K562 (cell line): ENCODE results near the gene TBC1D16. TPM values are rescaled to one million over a fixed set of nuclear protein-coding genes. Genes with fewer than 3 reads are reported as not detected.

Experiments used
- ATAC-seq: fragments of 200-7000 bp; cut with Tn5 transposase; 3 replicates; pipeline ENCODE4 v1.9.1; 2020; ENCODE audit warnings: moderate library complexity
- BruUV-seq: library from RNA; stranded (reverse); fragments of 400-500 nt; replicated peaks from 2 replicates; lab custom pipeline; 2021; lab: Mats Ljungman, UMichigan
- CTCF ChIA-PET: fragments of 300-600 bp; formaldehyde crosslinking; extraction: SDS; loops from one replicate; lab custom pipeline; 2021; ENCODE audit warnings: low intra/inter-chr PET ratio; lab: Yijun Ruan, JAX
- POLR2A ChIA-PET: fragments of 300-600, 350-650 bp; sonication (Branson Sonifier 250); formaldehyde crosslinking; extraction: SDS; loops from one replicate; lab custom pipeline; 2021; ENCODE audit warnings: antibody characterized with exemption, inconsistent platforms; lab: Yijun Ruan, JAX
- DNase-seq, 4 experiments: peaks; one replicate each; pipeline versions ENCODE4 v3.0.0 to v3.0.0-alpha.2; 2011 to 2018; ENCODE audit warnings: low spot score in 3 of 4, mixed read lengths in 3 of 4; ENCODE audit errors: extremely low read depth in 1 of 4
- FAIRE-seq: peaks from 2 replicates; lab custom pipeline; 2011; peaks lifted over from hg19 to GRCh38; lab: Jason Lieb, UNC
- H2AFZ ChIP-seq: 2 replicates; pipeline ENCODE4 v1.6.0; 2011; ENCODE audit warnings: low read depth, low read length, control low read depth, inconsistent platforms
- H3K27ac ChIP-seq: fragments of 200-600 bp; 3 replicates; pipeline ENCODE4 v1.8.0; 2011; ENCODE audit warnings: low read depth, mild to moderate bottlenecking, control low read depth, inconsistent platforms, low read length, moderate library complexity, mixed read lengths; ENCODE audit errors: extremely low read depth
- H3K27me3 ChIP-seq, 2 experiments: fragments of 300-600 bp in 1 of 2; 2 replicates in 1 of 2; 3 replicates in 1 of 2; pipeline versions ENCODE4 v1.6.0 to v1.8.0; 2011; ENCODE audit warnings: inconsistent platforms in 2 of 2, low read length in 2 of 2, mild to moderate bottlenecking in 1 of 2, mixed read lengths in 1 of 2, moderate library complexity in 1 of 2; ENCODE audit not compliant: control insufficient read depth in 2 of 2, insufficient read depth in 2 of 2
- H3K36me3 ChIP-seq: fragments of 300-600 bp; 3 replicates; pipeline ENCODE4 v1.8.0; 2011; ENCODE audit warnings: mild to moderate bottlenecking, low read length, inconsistent platforms; ENCODE audit not compliant: control insufficient read depth, insufficient read depth
- H3K4me1 ChIP-seq, 2 experiments: fragments of 200-600 bp in 1 of 2; replicated peaks in 1 of 2; 2 replicates in 1 of 2; 3 replicates in 1 of 2; pipeline versions ENCODE4 v1.5.1 to v1.8.0; 2011; ENCODE audit warnings: inconsistent platforms in 2 of 2, low read length in 2 of 2, mild to moderate bottlenecking in 1 of 2, mixed read lengths in 1 of 2, moderate library complexity in 1 of 2; ENCODE audit not compliant: control insufficient read depth in 2 of 2, insufficient read depth in 2 of 2
- H3K4me2 ChIP-seq: 2 replicates; pipeline ENCODE4 v1.6.1; 2011; ENCODE audit warnings: low read length, control low read depth, inconsistent platforms, mixed read lengths; ENCODE audit not compliant: insufficient read depth
- H3K4me3 ChIP-seq: fragments of 200-600 bp; sonication (generic), shearing (Covaris generic); 2 replicates; pipeline ENCODE4 v1.5.1; 2016; ENCODE audit warnings: control low read depth, inconsistent platforms
- H3K79me2 ChIP-seq: fragments of 200-600 bp; 3 replicates; pipeline ENCODE4 v1.8.0; 2011; ENCODE audit warnings: low read length, inconsistent platforms; ENCODE audit not compliant: control insufficient read depth, insufficient read depth
- H3K9ac ChIP-seq, 2 experiments: 2 replicates each; pipeline versions ENCODE4 v1.6.0 to v1.6.1; 2011; ENCODE audit warnings: low read depth in 2 of 2, low read length in 2 of 2, control low read depth in 1 of 2, inconsistent platforms in 1 of 2, mild to moderate bottlenecking in 1 of 2, mixed read lengths in 1 of 2; ENCODE audit not compliant: insufficient read depth in 1 of 2
- H3K9me1 ChIP-seq: one replicate; pipeline ENCODE4 v1.6.0; 2011; ENCODE audit warnings: inconsistent platforms, mild to moderate bottlenecking, low read length, moderate library complexity; ENCODE audit not compliant: control insufficient read depth, insufficient read depth
- H3K9me3 ChIP-seq: replicated peaks from 2 replicates; pipeline ENCODE4 v1.5.1; 2011; ENCODE audit warnings: low read depth, low read length, inconsistent platforms; ENCODE audit not compliant: control insufficient read depth, insufficient read depth
- H4K20me1 ChIP-seq: replicated peaks from 2 replicates; pipeline ENCODE4 v1.6.1; 2011; ENCODE audit warnings: low read length, inconsistent platforms, mixed read lengths; ENCODE audit not compliant: control insufficient read depth, insufficient read depth
- ZNF785 ChIP-seq: fragments of 250-450 bp; sonication (Bioruptor Pico); IDR thresholded peaks from 2 replicates; pipeline ENCODE4 v1.4.0; 2020; ENCODE audit warnings: mild to moderate bottlenecking
- WGBS: fragments of 100-300 bp; shearing (Covaris generic); methylation state at CpG from one replicate; pipeline ENCODE4 v1.1.6; 2016; ENCODE audit warnings: low coverage, mixed read lengths; ENCODE audit not compliant: insufficient coverage; ENCODE audit errors: missing lambda C conversion rate; 5-methylcytosine and 5-hydroxymethylcytosine counted together
- in situ Hi-C: fragments of 300-500 bp; cut with MboI; formaldehyde crosslinking; loops from 4 replicates; pipeline ENCODE4 v1.15.0; 2018; ENCODE audit warnings: inconsistent platforms, mixed read lengths
- intact Hi-C: fragments of 100-400 bp; cut with micrococcal nuclease; formaldehyde crosslinking; loops from 2 replicates; pipeline ENCODE4 v1.14.2; 2022
- polyA plus RNA-seq, 8 experiments: library from polyadenylated mRNA; depleted of rRNA in 4 of 8; stranded (reverse) in 5 of 8; unstranded in 3 of 8; fragments of >200 nt; fragmentation: Nextera tagmentation in 2 of 8; fragmentation: Illumina TruSeq in 1 of 8; extraction: Ambion mirVana in 2 of 8; extraction: Trizol in 1 of 8; gene quantifications; 2 replicates each; pipeline versions ENCODE4 v1.2.1 to v1.2.3, GENCODE V29; 2011 to 2014; ENCODE audit warnings: inconsistent platforms in 1 of 8, missing spikeins in 1 of 8
- total RNA-seq, 7 experiments: library from RNA; depleted of rRNA in 6 of 7; stranded (reverse); fragments of >200 nt in 6 of 7; fragmentation: Illumina TruSeq in 2 of 7; extraction: Trizol in 2 of 7; gene quantifications; 2 replicates each; pipeline versions ENCODE4 v1.2.1 to v1.2.3, GENCODE V29; 2011 to 2021; ENCODE audit warnings: low replicate concordance in 1 of 7
- TF ChIP-seq, protein P1 (sequence below): sonication (generic); formaldehyde crosslinking; IDR thresholded peaks from 2 replicates; pipeline ENCODE4 v1.5.0; 2020; ENCODE audit warnings: missing genetic modification reagents

TBC1D16 gene
- total and polyA plus RNA-seq, 9 of the 15 experiments (the other 6 are each of a cell fraction or from before 2014, with no cell fraction given): 0.01 to 0.20 (median 0.03) TPM; not detected in 1

DNA sequence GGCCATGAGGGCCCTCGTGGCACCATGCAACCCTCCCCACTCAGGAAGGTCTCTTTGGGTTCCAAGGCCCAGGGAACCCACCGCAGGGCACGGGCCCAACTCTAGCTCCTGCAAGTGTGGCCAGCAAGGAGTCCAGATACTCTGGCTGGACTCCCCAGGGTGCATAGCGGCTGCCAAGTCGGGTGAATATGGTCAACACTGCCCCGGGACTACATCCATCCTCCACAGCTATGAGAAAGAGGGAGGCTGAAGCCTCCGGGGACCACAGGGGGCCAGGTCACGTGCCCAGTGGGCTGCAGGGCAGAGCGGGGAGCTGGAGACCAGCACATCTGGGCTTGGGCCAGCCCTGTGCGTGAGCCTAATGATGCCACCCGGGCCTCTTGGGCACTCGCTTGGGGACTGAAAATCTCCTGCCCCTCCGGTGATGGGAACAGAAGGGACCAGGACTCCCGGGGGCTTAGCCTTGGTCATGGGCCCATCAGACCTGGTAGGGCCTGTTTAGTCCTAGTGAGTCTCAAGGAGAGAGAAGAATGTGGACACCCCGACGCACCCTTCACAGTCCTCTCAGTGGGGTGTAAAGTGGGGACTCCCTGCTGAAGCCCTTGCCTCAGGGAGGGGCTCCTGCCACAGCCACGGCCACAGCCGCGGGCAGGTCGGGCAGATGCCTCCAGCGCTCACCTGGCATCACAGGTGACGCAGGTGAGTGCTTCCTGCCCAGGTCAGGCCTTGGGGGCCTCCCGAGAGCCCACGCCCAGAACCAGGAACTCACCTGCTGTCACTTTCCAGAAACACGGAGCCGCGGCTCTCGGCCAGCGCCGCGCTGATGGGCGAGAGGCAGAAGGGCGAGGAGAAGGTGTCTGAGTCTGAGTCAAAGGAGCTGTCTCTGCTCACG is 26.0 kb downstream of the TBC1D16 start:
- Histone ChIP-seq H3K27ac (no peak overlapping the region), H3K79me2 (no peaks in the 10 kb centered on the region), H3K4me2 (no peak overlapping the region), H2AFZ (no peak overlapping the region), H4K20me1 (peaks cover 7% of the 10 kb centered on the region), H3K4me3 (no peak overlapping the region), H3K27me3 (peaks cover 26 to 84% of the 10 kb centered on the region in 2 experiments), H3K36me3 (no peaks in the 10 kb centered on the region), H3K9me3 (no peaks in the 10 kb centered on the region), H3K9me1 (no peaks in the 10 kb centered on the region), H3K9ac (no peak overlapping the region; a peak in 1 of 4 replicates), H3K4me1 (peaks cover 0 to 40% of the 10 kb centered on the region in 2 experiments; a peak in 2 of 5 replicates)
- no peak for FAIRE-seq
- ChIA-PET CTCF (interaction anchor here (0.6 kb wide), 1 partner anchor 631 kb away, joined by 3 read pairs; no protein-coding TSS in a partner anchor), POLR2A (interaction anchor here (0.5 kb wide), 1 partner anchor 171 kb away, joined by 3 read pairs; no protein-coding TSS in a partner anchor)
- in situ Hi-C loops (no loop called here), intact Hi-C loops (loop anchor here (5.0 kb wide), 1 partner anchor 118 kb away; no protein-coding TSS in a partner anchor)
- TF ChIP-seq ZNF785 (CRISPR knock-in tag): no peak
- TF ChIP-seq, protein P1, sequence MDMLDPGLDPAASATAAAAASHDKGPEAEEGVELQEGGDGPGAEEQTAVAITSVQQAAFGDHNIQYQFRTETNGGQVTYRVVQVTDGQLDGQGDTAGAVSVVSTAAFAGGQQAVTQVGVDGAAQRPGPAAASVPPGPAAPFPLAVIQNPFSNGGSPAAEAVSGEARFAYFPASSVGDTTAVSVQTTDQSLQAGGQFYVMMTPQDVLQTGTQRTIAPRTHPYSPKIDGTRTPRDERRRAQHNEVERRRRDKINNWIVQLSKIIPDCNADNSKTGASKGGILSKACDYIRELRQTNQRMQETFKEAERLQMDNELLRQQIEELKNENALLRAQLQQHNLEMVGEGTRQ: peak; percentile 20; the same call in 1 of the 2 replicates
- BruUV-seq: no TSS peak
- no peak for ATAC-seq
- DNase-seq: no peak
- WGBS: 8% methylated on average over 29 of the region's 34 CpGs
